ENCODE results near the gene ACTR3.

DNA sequence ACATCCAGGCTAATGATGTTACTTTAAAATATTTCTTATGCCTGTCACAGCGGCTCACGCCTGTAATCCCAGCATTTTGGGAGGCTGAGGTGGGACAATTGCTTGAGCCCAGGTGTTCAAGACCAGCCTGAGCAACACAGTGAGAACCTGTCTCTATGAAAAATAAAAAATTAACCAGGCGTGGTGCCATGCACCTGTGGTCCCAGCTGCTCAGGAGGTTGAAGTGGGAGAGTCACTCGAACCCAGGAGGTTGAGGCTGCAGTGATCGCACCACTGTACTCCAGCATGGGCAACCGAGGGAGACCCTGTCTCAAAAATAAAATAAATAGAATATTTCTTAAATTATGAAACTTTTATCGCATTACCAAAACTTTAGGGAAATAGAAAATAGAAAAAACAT, 28.1 kb upstream of the ACTR3 start:
- TF ChIP-seq, protein P1, sequence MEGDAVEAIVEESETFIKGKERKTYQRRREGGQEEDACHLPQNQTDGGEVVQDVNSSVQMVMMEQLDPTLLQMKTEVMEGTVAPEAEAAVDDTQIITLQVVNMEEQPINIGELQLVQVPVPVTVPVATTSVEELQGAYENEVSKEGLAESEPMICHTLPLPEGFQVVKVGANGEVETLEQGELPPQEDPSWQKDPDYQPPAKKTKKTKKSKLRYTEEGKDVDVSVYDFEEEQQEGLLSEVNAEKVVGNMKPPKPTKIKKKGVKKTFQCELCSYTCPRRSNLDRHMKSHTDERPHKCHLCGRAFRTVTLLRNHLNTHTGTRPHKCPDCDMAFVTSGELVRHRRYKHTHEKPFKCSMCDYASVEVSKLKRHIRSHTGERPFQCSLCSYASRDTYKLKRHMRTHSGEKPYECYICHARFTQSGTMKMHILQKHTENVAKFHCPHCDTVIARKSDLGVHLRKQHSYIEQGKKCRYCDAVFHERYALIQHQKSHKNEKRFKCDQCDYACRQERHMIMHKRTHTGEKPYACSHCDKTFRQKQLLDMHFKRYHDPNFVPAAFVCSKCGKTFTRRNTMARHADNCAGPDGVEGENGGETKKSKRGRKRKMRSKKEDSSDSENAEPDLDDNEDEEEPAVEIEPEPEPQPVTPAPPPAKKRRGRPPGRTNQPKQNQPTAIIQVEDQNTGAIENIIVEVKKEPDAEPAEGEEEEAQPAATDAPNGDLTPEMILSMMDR (conservative IDR thresholded peaks at IDR 0.05; ENCODE audit: low read depth, low read length), result no peak
- TF ChIP-seq EZH2 (IDR thresholded peaks at IDR 0.05; ENCODE audit: low read length, unreplicated experiment), result no peak
- no peak for TF ChIP-seq EZH2phosphoT487 (IDR thresholded peaks at IDR 0.05; ENCODE audit: borderline replicate concordance, low read length)

Data from PC-3 (cell line).